Lung (tissue), 12 donors: ENCODE data around the gene FHOD1. TPM values are rescaled to one million over a fixed set of nuclear protein-coding genes. Genes with fewer than 3 reads are reported as not detected.

Experiments
- ATAC-seq: fragments of 200-7000 bp; cut with Tn5 transposase; one replicate; pipeline ENCODE4 v1.9.1; 2020; ENCODE audit warnings: moderate number of reproducible peaks; ENCODE audit not compliant: insufficient read depth, low FRiP score
- DNase-seq, 3 donors: peaks; one replicate each; pipeline ENCODE4 v3.0.0-alpha.2; 2013 to 2017
- H3K27ac ChIP-seq, 2 donors: one replicate each; pipeline ENCODE4 v1.5.1; 2013; ENCODE audit warnings: mild to moderate bottlenecking in 2 of 2, moderate library complexity in 2 of 2, control low read depth in 1 of 2, inconsistent platforms in 1 of 2, low read depth in 1 of 2, low read length in 1 of 2
- H3K27me3 ChIP-seq, 3 donors: one replicate each; pipeline ENCODE4 v1.5.1; 2013; ENCODE audit warnings: low read length in 2 of 3; ENCODE audit not compliant: control insufficient read depth in 3 of 3, insufficient read depth in 3 of 3
- H3K36me3 ChIP-seq, 4 donors: one replicate each; pipeline ENCODE4 v1.5.1; 2013; ENCODE audit warnings: low read length in 4 of 4, mild to moderate bottlenecking in 1 of 4, moderate library complexity in 1 of 4; ENCODE audit not compliant: control insufficient read depth in 4 of 4, insufficient read depth in 4 of 4
- H3K4me1 ChIP-seq, 5 donors: one replicate each; pipeline ENCODE4 v1.5.1; 2013; ENCODE audit warnings: low read length in 5 of 5, mild to moderate bottlenecking in 2 of 5, moderate library complexity in 1 of 5; ENCODE audit not compliant: control insufficient read depth in 5 of 5, insufficient read depth in 5 of 5
- H3K4me3 ChIP-seq: one replicate; pipeline ENCODE4 v1.5.1; 2013; ENCODE audit warnings: mild to moderate bottlenecking, control low read depth, moderate library complexity
- H3K9ac ChIP-seq, 2 donors: one replicate each; pipeline ENCODE4 v1.5.1; 2013; ENCODE audit warnings: low read length in 2 of 2, control low read depth in 1 of 2; ENCODE audit not compliant: insufficient read depth in 1 of 2
- H3K9me3 ChIP-seq, 4 donors: one replicate each; pipeline ENCODE4 v1.5.1; 2013; ENCODE audit warnings: low read length in 3 of 4, mild to moderate bottlenecking in 1 of 4, moderate library complexity in 1 of 4; ENCODE audit not compliant: control insufficient read depth in 4 of 4, insufficient read depth in 3 of 4
- WGBS, 2 donors: extraction: QIAGEN DNeasy Blood & Tissue Kit; methylation state at CpG; one replicate each; pipeline ENCODE4 v1.1.7; 2013; 5-methylcytosine and 5-hydroxymethylcytosine counted together
- polyA plus RNA-seq, 2 donors: library from polyadenylated mRNA; stranded (reverse); fragments of 200-250 nt; gene quantifications; one replicate each; pipeline ENCODE4 v1.2.1, GENCODE V29; 2013
- total RNA-seq, 2 donors: library from RNA; depleted of rRNA in 1 of 2; stranded (reverse); fragments of >200 nt in 1 of 2; gene quantifications; one replicate each; pipeline ENCODE4 v1.2.1, GENCODE V29; 2014 to 2021
- TF ChIP-seq, protein P1 (sequence below): IDR thresholded peaks from 2 replicates; pipeline ENCODE4 v1.5.1; 2012; ENCODE audit warnings: mild to moderate bottlenecking; ENCODE audit errors: control extremely low read depth, extremely low read depth
- donor health status: control.
- donor health status: control.
- donor health status: Bipolar disorder and iron deficiency.
- donor health status: healthy.
- donor health status: DM: yes; HTN: yes; CAD: no.

Gene FHOD1
- total and polyA plus RNA-seq, 4 donors = 51.3 to 129 (median 65.5) TPM

DNA sequence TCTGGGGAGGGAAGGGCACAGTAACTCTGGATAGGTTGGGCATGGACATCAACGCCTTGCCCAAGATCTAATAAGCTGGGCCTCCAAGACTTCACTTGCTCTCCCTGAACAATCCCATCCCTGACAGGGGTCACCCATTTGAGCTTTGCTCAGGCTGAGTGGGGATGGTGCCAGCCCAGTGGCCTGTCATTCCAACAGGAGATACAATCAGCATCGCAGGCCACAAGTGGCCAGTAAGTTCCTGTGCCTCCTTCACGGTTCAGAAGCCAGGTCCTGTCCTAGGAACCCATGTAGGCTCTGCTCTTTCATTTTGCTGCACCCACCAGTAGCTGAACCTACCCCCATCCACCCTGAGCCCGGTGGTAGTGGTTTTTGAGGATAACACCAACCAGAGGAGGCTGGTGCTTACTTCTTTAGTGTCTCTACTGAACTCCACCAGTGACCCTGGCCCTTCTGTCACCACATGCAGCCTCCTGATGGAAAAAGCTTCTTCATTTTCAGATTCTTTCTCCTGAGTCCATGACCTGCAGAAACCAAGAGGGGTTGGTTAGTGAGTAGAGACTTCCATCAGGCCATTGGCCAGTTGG, 47.0 kb upstream of the FHOD1 start:
- TF ChIP-seq, protein P1, sequence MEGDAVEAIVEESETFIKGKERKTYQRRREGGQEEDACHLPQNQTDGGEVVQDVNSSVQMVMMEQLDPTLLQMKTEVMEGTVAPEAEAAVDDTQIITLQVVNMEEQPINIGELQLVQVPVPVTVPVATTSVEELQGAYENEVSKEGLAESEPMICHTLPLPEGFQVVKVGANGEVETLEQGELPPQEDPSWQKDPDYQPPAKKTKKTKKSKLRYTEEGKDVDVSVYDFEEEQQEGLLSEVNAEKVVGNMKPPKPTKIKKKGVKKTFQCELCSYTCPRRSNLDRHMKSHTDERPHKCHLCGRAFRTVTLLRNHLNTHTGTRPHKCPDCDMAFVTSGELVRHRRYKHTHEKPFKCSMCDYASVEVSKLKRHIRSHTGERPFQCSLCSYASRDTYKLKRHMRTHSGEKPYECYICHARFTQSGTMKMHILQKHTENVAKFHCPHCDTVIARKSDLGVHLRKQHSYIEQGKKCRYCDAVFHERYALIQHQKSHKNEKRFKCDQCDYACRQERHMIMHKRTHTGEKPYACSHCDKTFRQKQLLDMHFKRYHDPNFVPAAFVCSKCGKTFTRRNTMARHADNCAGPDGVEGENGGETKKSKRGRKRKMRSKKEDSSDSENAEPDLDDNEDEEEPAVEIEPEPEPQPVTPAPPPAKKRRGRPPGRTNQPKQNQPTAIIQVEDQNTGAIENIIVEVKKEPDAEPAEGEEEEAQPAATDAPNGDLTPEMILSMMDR = no peak
- DNase-seq (no peak), ATAC-seq (no peak)
- H3K36me3 ChIP-seq = no peaks in the 10 kb centered on the region
- no peaks in the 10 kb centered on the region for H3K27me3 ChIP-seq
- no peaks in the 10 kb centered on the region for H3K9me3 ChIP-seq
- no peak overlapping the region for H3K27ac ChIP-seq
- H3K9ac ChIP-seq = no peak overlapping the region
- H3K4me3 ChIP-seq = no peak overlapping the region
- peaks cover 0 to 8% (median 2%) of the 10 kb centered on the region in 5 donors for H3K4me1 ChIP-seq
- 90 to 96% methylated on average over 4 of the region's 4 CpGs for WGBS, 2 donors

DNA sequence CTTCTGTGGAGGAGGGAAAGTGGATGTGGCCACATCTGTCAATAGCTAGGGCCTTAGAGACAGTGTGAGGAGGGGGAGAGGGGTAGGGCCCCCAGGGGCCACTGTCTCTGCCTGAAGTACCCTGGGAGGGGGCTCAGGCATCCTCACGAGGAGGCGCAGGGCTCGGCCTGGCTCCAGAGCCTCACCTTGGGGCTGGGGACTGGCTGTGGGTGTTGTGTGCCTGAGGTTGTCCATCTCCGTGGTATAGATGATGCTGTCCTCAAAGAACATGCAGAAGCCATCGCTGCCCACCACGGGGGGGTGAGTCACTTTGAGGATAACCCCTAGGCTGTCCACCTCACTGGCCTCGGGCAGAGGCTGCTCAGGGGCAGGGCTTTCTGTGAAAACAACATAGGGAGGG, 44.2 kb upstream of the FHOD1 start:
- ATAC-seq = no peak
- DNase-seq = no peak
- 91 to 95% methylated on average over 7 of the region's 7 CpGs for WGBS, 2 donors
- no peak overlapping the region for H3K27ac ChIP-seq
- H3K9me3 ChIP-seq = no peaks in the 10 kb centered on the region
- H3K4me1 ChIP-seq = peaks cover 0 to 8% (median 2%) of the 10 kb centered on the region in 5 donors
- no peaks in the 10 kb centered on the region for H3K27me3 ChIP-seq
- TF ChIP-seq, protein P1 = no peak
- no peak overlapping the region for H3K4me3 ChIP-seq
- no peak overlapping the region for H3K9ac ChIP-seq
- H3K36me3 ChIP-seq = peaks cover 0 to 7% (median 0%) of the 10 kb centered on the region in 4 donors

DNA sequence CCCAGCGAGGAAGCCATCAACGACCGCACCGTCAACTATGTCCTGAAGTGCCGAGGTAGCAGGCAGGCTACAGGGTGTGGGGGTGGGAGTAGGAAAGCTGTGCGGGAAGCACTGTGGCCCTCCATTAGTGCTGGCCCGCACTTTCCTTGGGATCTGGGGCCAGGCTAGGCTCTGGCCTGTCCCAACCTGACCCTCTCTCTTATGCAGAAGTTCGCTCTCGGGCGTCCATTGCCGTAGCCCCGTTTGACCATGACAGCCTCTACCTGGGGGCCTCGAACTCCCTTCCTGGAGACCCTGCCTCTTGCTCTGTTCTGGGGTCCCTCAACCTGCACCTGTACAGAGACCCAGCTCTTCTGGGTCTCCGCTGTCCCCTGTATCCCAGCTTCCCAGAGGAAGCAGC, 40.7 kb upstream of the FHOD1 start:
- DNase-seq = no peak
- TF ChIP-seq, protein P1 = no peak
- no peak for ATAC-seq
- WGBS, 2 donors = 96 to 99% methylated on average over 14 of the region's 14 CpGs
- H3K27ac ChIP-seq = no peak overlapping the region
- H3K36me3 ChIP-seq = peaks cover 0 to 7% (median 0%) of the 10 kb centered on the region in 4 donors
- peaks cover 0 to 2% (median 0%) of the 10 kb centered on the region in 5 donors for H3K4me1 ChIP-seq
- H3K4me3 ChIP-seq = no peak overlapping the region
- H3K9ac ChIP-seq = no peak overlapping the region
- no peaks in the 10 kb centered on the region for H3K9me3 ChIP-seq
- no peaks in the 10 kb centered on the region for H3K27me3 ChIP-seq
